Measurements from ENCODE around the gene KLHL25.
A peak's percentile ranks its signal among the peaks of the same experiment; 100 is the strongest.

- TF ChIP-seq POLR2AphosphoS5 (IDR thresholded peaks at IDR 0.05): peak in 1 of 3 donors; percentile 13
- TF ChIP-seq, protein P1, sequence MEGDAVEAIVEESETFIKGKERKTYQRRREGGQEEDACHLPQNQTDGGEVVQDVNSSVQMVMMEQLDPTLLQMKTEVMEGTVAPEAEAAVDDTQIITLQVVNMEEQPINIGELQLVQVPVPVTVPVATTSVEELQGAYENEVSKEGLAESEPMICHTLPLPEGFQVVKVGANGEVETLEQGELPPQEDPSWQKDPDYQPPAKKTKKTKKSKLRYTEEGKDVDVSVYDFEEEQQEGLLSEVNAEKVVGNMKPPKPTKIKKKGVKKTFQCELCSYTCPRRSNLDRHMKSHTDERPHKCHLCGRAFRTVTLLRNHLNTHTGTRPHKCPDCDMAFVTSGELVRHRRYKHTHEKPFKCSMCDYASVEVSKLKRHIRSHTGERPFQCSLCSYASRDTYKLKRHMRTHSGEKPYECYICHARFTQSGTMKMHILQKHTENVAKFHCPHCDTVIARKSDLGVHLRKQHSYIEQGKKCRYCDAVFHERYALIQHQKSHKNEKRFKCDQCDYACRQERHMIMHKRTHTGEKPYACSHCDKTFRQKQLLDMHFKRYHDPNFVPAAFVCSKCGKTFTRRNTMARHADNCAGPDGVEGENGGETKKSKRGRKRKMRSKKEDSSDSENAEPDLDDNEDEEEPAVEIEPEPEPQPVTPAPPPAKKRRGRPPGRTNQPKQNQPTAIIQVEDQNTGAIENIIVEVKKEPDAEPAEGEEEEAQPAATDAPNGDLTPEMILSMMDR (IDR thresholded peaks at IDR 0.05): peak in 1 of 7 experiments; percentile 23
- no peak for TF ChIP-seq POLR2A (IDR thresholded peaks at IDR 0.05)
- TF ChIP-seq EP300 (IDR thresholded peaks at IDR 0.05): no peak
Measured at GRCh38 chr15:85788771-85789495, 5.8 kb downstream of the KLHL25 start.

Measured in stomach (tissue), 4 donors.